H1 (cell line): ENCODE measurements around the gene RPS6KA2. TPM values are rescaled to one million over a fixed set of nuclear protein-coding genes. Genes with fewer than 3 reads are reported as not detected.

ENCODE experiments used
- CTCF ChIA-PET: fragments of 300-600 bp; sonication (Branson Sonifier 250); formaldehyde crosslinking; loops from one replicate; lab custom pipeline; 2021; ENCODE audit not compliant: partially characterized antibody; lab: Charles Lee
- POLR2A ChIA-PET: fragments of 300-600 bp; sonication (Branson Sonifier 250); formaldehyde crosslinking; loops from one replicate; lab custom pipeline; 2021; ENCODE audit warnings: inconsistent platforms; ENCODE audit not compliant: partially characterized antibody; lab: Charles Lee
- DNase-seq, 2 experiments: peaks; one replicate each; pipeline versions ENCODE4 v3.0.0 to v3.0.0-alpha.2; 2010 to 2022; ENCODE audit warnings: low spot score in 2 of 2, low read depth in 1 of 2, mixed read lengths in 1 of 2
- FAIRE-seq: peaks from 2 replicates; lab custom pipeline; 2011; peaks lifted over from hg19 to GRCh38; lab: Jason Lieb, UNC
- H2AFZ ChIP-seq: 2 replicates; pipeline ENCODE4 v1.8.1; 2012; ENCODE audit warnings: low read length, inconsistent platforms
- H2AK5ac ChIP-seq: 2 replicates; pipeline ENCODE4 v1.6.1; 2013; ENCODE audit warnings: low read depth, low read length
- H2BK120ac ChIP-seq: replicated peaks from 2 replicates; pipeline ENCODE3; 2013; ENCODE audit warnings: low read depth, low read length, inconsistent platforms
- H2BK12ac ChIP-seq: 2 replicates; pipeline ENCODE4 v1.6.1; 2013; ENCODE audit warnings: low read depth, low read length
- H2BK15ac ChIP-seq: 2 replicates; pipeline ENCODE4 v1.6.1; 2013; ENCODE audit warnings: low read length
- H2BK20ac ChIP-seq: 2 replicates; pipeline ENCODE4 v1.6.1; 2013; ENCODE audit warnings: low read length
- H2BK5ac ChIP-seq: 2 replicates; pipeline ENCODE4 v1.6.1; 2013; ENCODE audit warnings: low read depth, low read length
- H3K14ac ChIP-seq: 2 replicates; pipeline ENCODE4 v1.6.1; 2013; ENCODE audit warnings: inconsistent platforms; ENCODE audit not compliant: insufficient read length
- H3K18ac ChIP-seq: 2 replicates; pipeline ENCODE4 v1.6.1; 2013; ENCODE audit warnings: low read length; ENCODE audit errors: extremely low read depth
- H3K23ac ChIP-seq: 2 replicates; pipeline ENCODE4 v1.6.1; 2013; ENCODE audit warnings: inconsistent platforms; ENCODE audit not compliant: insufficient read length
- H3K23me2 ChIP-seq: 2 replicates; pipeline ENCODE4 v1.6.1; 2013; ENCODE audit warnings: low read depth, low read length
- H3K27ac ChIP-seq: 2 replicates; pipeline ENCODE4 v1.6.1; 2011; ENCODE audit warnings: low read depth, low read length, inconsistent platforms
- H3K27me3 ChIP-seq, 4 experiments: replicated peaks in 1 of 4; 1 replicate in 1 of 4; 2 replicates in 3 of 4; pipeline versions ENCODE4 v1.6.1 to v1.8.1; 2011 to 2013; ENCODE audit warnings: low read length in 3 of 4, mild to moderate bottlenecking in 3 of 4, inconsistent platforms in 2 of 4, mixed read lengths in 2 of 4, moderate library complexity in 1 of 4; ENCODE audit not compliant: control insufficient read depth in 3 of 4, insufficient read depth in 3 of 4; ENCODE audit errors: extremely low read depth in 1 of 4
- H3K36me3 ChIP-seq, 4 experiments: 2 replicates each; pipeline versions ENCODE4 v1.6.1 to v1.8.1; 2011 to 2013; ENCODE audit warnings: mild to moderate bottlenecking in 4 of 4, low read length in 3 of 4, moderate library complexity in 2 of 4, control low read depth in 1 of 4, inconsistent platforms in 1 of 4; ENCODE audit not compliant: insufficient read depth in 4 of 4, control insufficient read depth in 2 of 4
- H3K4ac ChIP-seq: replicated peaks from 2 replicates; pipeline ENCODE3; 2013; ENCODE audit warnings: low read length, low read depth, mixed read lengths, inconsistent platforms; ENCODE audit not compliant: insufficient read length
- H3K4me1 ChIP-seq, 4 experiments: replicated peaks in 1 of 4; 1 replicate in 1 of 4; 2 replicates in 3 of 4; pipeline versions ENCODE4 v1.6.1 to v1.8.1; 2011 to 2013; ENCODE audit warnings: low read length in 3 of 4, inconsistent platforms in 2 of 4, mixed read lengths in 1 of 4; ENCODE audit not compliant: insufficient read depth in 4 of 4, control insufficient read depth in 3 of 4
- H3K4me2 ChIP-seq, 2 experiments: 2 replicates each; pipeline versions ENCODE4 v1.6.1 to v1.8.1; 2011 to 2013; ENCODE audit warnings: low read depth in 2 of 2, low read length in 2 of 2, control low read depth in 1 of 2, inconsistent platforms in 1 of 2, mild to moderate bottlenecking in 1 of 2; ENCODE audit not compliant: insufficient read depth in 1 of 2
- H3K4me3 ChIP-seq, 4 experiments: fragments of 200-600, 300-600 bp in 1 of 4; sonication (generic), shearing (Covaris generic), sonication (Bioruptor Twin) in 1 of 4; 2 replicates each; pipeline versions ENCODE4 v1.5.1 to v1.8.1; 2011 to 2016; ENCODE audit warnings: low read length in 4 of 4, low read depth in 3 of 4, control low read depth in 2 of 4, inconsistent platforms in 2 of 4, mild to moderate bottlenecking in 2 of 4, mixed read lengths in 1 of 4, moderate library complexity in 1 of 4; ENCODE audit not compliant: insufficient read depth in 2 of 4; ENCODE audit errors: extremely low read depth in 1 of 4
- H3K56ac ChIP-seq: replicated peaks from 2 replicates; pipeline ENCODE3; 2013; ENCODE audit warnings: low read depth, mild to moderate bottlenecking, mixed read lengths, low read length, inconsistent platforms; ENCODE audit not compliant: insufficient read length
- H3K79me1 ChIP-seq: 2 replicates; pipeline ENCODE4 v1.6.1; 2013; ENCODE audit warnings: low read depth, low read length, control low read depth
- H3K79me2 ChIP-seq, 2 experiments: 2 replicates each; pipeline versions ENCODE4 v1.6.1 to v1.8.1; 2012 to 2013; ENCODE audit warnings: low read length in 2 of 2, mild to moderate bottlenecking in 2 of 2, inconsistent platforms in 1 of 2; ENCODE audit not compliant: insufficient read depth in 2 of 2, control insufficient read depth in 1 of 2
- H3K9ac ChIP-seq, 4 experiments: replicated peaks in 1 of 4; 1 replicate in 1 of 4; 2 replicates in 3 of 4; pipeline versions ENCODE4 v1.6.1 to v1.8.1; 2011 to 2013; ENCODE audit warnings: low read depth in 3 of 4, low read length in 3 of 4, control low read depth in 2 of 4, mild to moderate bottlenecking in 2 of 4, moderate library complexity in 2 of 4, inconsistent platforms in 1 of 4; ENCODE audit errors: extremely low read depth in 1 of 4
- H3K9me3 ChIP-seq, 2 experiments: 2 replicates each; pipeline versions ENCODE4 v1.6.1 to v1.8.1; 2012 to 2013; ENCODE audit warnings: mild to moderate bottlenecking in 2 of 2, moderate library complexity in 2 of 2, control low read depth in 1 of 2, inconsistent platforms in 1 of 2, low read depth in 1 of 2, low read length in 1 of 2, mixed read lengths in 1 of 2; ENCODE audit not compliant: insufficient read depth in 2 of 2
- H4K20me1 ChIP-seq, 2 experiments: replicated peaks in 1 of 2; 2 replicates each; pipeline versions ENCODE3 to v1.8.1; 2011 to 2013; ENCODE audit warnings: inconsistent platforms in 2 of 2, low read length in 2 of 2, mild to moderate bottlenecking in 1 of 2; ENCODE audit not compliant: insufficient read depth in 2 of 2, control insufficient read depth in 1 of 2
- H4K5ac ChIP-seq: 2 replicates; pipeline ENCODE4 v1.6.1; 2013; ENCODE audit warnings: low read length, low read depth, mixed read lengths, inconsistent platforms; ENCODE audit not compliant: insufficient read length
- H4K8ac ChIP-seq: 2 replicates; pipeline ENCODE4 v1.8.0; 2013; ENCODE audit warnings: mild to moderate bottlenecking, moderate library complexity, low read length, inconsistent platforms; ENCODE audit not compliant: insufficient read depth; ENCODE audit errors: extremely low read depth
- H4K91ac ChIP-seq: replicated peaks from 2 replicates; pipeline ENCODE3; 2013; ENCODE audit warnings: low read length, mixed read lengths, inconsistent platforms; ENCODE audit not compliant: insufficient read length
- KDM4A ChIP-seq: IDR thresholded peaks from one replicate; pipeline ENCODE4 v1.7.1; 2012; ENCODE audit warnings: low read depth, mild to moderate bottlenecking, moderate library complexity, low read length, inconsistent platforms; ENCODE audit not compliant: severe bottlenecking
- SIRT6 ChIP-seq: IDR thresholded peaks from one replicate; pipeline ENCODE4 v1.7.1; 2012; ENCODE audit warnings: low read length, inconsistent platforms
- WGBS, 2 experiments: shearing (Covaris generic) in 1 of 2; methylation state at CpG; one replicate each; pipeline versions ENCODE4 v1.1.6 to v1.1.7; 2013 to 2015; ENCODE audit warnings: low lambda C conversion rate in 2 of 2, mixed read lengths in 2 of 2, inconsistent platforms in 1 of 2, low coverage in 1 of 2, missing lambda C conversion rate in 1 of 2; ENCODE audit not compliant: insufficient replicate concordance in 2 of 2, insufficient coverage in 1 of 2, insufficient read length in 1 of 2; ENCODE audit errors: extremely low coverage in 1 of 2, missing lambda C conversion rate in 1 of 2; 5-methylcytosine and 5-hydroxymethylcytosine counted together
- polyA plus RNA-seq, 7 experiments: library from polyadenylated mRNA; depleted of rRNA in 3 of 7; stranded (reverse) in 5 of 7; unstranded in 2 of 7; fragments of >200 nt in 5 of 7; fragments of 200-250 nt in 2 of 7; gene quantifications; 1 replicate in 5 of 7; 2 replicates in 1 of 7; 4 replicates in 1 of 7; pipeline versions ENCODE4 v1.2.1 to v1.2.3, GENCODE V29; 2011 to 2013; ENCODE audit warnings: missing spikeins in 2 of 7, mixed read lengths in 2 of 7
- total RNA-seq: library from RNA; stranded (reverse); fragmentation: NEBNext Ultra II Directional; extraction: Animal tissue kit (Norgen Biotek cat#: 25700); gene quantifications from 2 replicates; pipeline ENCODE4 v1.2.1, GENCODE V29; 2021

The RPS6KA2 gene
- total and polyA plus RNA-seq, 2 of the 8 experiments (the other 6 are each of a cell fraction or from before 2014, with no cell fraction given) = 8.8 to 25.7 TPM

GRCh38 chr6:166509193-166509592 is 117.9 kb downstream of the RPS6KA2 start:
- TF ChIP-seq KDM4A (no peak), SIRT6 (no peak)
- H3K9ac ChIP-seq = no peak overlapping the region
- DNase-seq (no peak), FAIRE-seq (no peak)
- no peak overlapping the region for H2BK12ac ChIP-seq
- peaks cover 0 to 2% (median under 1%) of the 10 kb centered on the region in 4 experiments; a peak in 6 of 8 replicates for H3K36me3 ChIP-seq
- no peak overlapping the region for H3K18ac ChIP-seq
- no peak overlapping the region for H2BK20ac ChIP-seq
- H4K5ac ChIP-seq = no peak overlapping the region
- H3K14ac ChIP-seq = no peak overlapping the region
- H3K79me2 ChIP-seq = no peaks in the 10 kb centered on the region
- H2BK120ac ChIP-seq = no peak overlapping the region
- no peak overlapping the region for H4K91ac ChIP-seq
- 85% methylated on average over 8 of the region's 8 CpGs; no CpG with 5 or more reads in 1 of the 2 experiments for WGBS, 2 experiments
- peaks cover 6% of the 10 kb centered on the region; the same call in 1 of the 2 replicates for H3K23me2 ChIP-seq
- H4K8ac ChIP-seq = no peak overlapping the region
- H3K9me3 ChIP-seq = no peaks in the 10 kb centered on the region
- 0 out of 2 replicates have a peak, but pooled peaks cover 2% of the 10 kb centered on the region for H3K79me1 ChIP-seq
- no peak overlapping the region for H2AFZ ChIP-seq
- H3K27ac ChIP-seq = no peak overlapping the region
- H3K4me1 ChIP-seq = no peaks in the 10 kb centered on the region
- H2BK5ac ChIP-seq = no peak overlapping the region
- CTCF ChIA-PET = interaction anchor here (0.7 to 1.4 kb wide), 4 partner anchors 15 to 27 kb away, joined by 3 to 6 read pairs (median 3); no protein-coding TSS in a partner anchor
- H3K56ac ChIP-seq = no peak overlapping the region
- H3K23ac ChIP-seq = no peak overlapping the region
- no peak overlapping the region for H2AK5ac ChIP-seq
- H2BK15ac ChIP-seq = no peak overlapping the region
- no peaks in the 10 kb centered on the region for H3K27me3 ChIP-seq
- POLR2A ChIA-PET = no interaction called here
- peaks cover 0 to 9% of the 10 kb centered on the region in 2 experiments for H4K20me1 ChIP-seq
- no peak overlapping the region for H3K4ac ChIP-seq
- no peak overlapping the region for H3K4me3 ChIP-seq
- H3K4me2 ChIP-seq = no peak overlapping the region
